C4-2B (cell line): Measurements from ENCODE around the gene TSTD2.

ENCODE experiments used
- H3K27ac ChIP-seq: fragments of 450-650 bp; 2 replicates; pipeline ENCODE4 v1.5.1; 2017
- CTCF ChIP-seq: fragments of 450-650 bp; conservative IDR thresholded peaks from 2 replicates; pipeline ENCODE4 v1.5.1; 2017; ENCODE audit warnings: mild to moderate bottlenecking
- ZFX ChIP-seq: fragments of 450-650 bp; IDR thresholded peaks from 2 replicates; pipeline ENCODE4 v1.6.1; 2017

Gene TSTD2

GRCh38 chr9:97645720-97646119 is 12.6 kb upstream of the TSTD2 start:
- H3K27ac ChIP-seq = no peak overlapping the region
- TF ChIP-seq ZFX = no peak
- TF ChIP-seq CTCF = no peak

DNA sequence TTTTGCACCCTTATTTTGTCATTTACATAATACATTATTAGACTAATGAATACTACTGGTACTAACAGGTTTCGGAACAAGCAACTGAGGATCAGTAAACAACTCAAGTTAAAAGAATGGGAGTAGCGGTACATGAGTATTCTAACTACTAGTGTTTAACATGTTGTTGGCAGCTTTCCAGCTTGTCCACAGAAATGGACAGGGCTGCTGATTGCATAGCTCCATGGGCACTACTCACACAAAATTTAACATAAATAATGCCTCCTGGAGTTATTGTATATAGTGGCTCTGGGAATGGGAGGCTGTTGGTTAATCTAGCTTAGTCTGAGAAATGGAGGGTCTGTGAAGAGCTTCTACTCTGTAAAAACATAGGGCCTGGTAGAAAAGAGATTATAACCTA is 7.2 kb upstream of the TSTD2 start:
- no peak overlapping the region for H3K27ac ChIP-seq
- TF ChIP-seq CTCF (no peak), ZFX (no peak)

DNA sequence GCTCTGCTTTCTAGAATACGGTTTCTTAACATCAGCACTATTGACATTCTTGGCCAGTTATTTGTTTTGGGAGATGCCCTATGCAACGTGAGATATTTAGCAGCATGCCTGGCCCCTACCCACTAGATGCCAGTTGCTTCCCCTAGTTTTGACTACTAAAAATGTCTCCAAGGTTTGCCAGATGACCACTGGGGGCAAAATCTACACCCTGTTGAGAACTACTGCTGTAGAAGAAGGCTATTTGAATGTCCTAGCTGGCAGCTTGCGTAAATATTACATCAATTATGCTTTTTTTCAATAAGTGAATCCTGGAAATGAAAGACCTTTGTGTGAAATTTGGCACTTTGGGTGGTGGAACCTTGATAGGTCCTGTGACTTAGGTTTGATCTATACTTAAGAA is 5.5 kb upstream of the TSTD2 start:
- TF ChIP-seq CTCF = no peak; the same call in 1 of the 2 replicates
- no peak for TF ChIP-seq ZFX

DNA sequence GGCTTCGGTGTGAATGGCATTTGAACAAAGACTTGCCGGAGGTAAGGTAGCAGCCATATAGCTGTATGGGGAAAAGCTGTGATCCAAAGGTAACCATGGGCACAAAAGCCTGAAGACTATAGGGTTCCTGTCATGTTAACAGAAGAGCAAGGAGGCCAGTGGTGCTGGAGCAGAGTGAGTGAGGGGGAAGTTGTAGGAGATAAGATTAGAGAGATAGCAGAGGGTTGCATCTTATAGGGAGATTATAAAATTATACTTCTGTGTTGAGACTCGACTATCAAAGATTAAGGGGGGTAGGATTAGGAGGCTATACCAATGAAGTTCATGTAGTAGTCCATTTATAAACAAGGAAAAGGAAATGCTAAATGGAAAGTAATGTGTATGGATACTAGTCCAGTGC is 3.7 kb upstream of the TSTD2 start:
- TF ChIP-seq ZFX = no peak
- TF ChIP-seq CTCF = no peak
- no peak overlapping the region for H3K27ac ChIP-seq

More for the DNA sequence above, 5.5 kb upstream of the TSTD2 start:
- H3K27ac ChIP-seq = no peak overlapping the region

DNA sequence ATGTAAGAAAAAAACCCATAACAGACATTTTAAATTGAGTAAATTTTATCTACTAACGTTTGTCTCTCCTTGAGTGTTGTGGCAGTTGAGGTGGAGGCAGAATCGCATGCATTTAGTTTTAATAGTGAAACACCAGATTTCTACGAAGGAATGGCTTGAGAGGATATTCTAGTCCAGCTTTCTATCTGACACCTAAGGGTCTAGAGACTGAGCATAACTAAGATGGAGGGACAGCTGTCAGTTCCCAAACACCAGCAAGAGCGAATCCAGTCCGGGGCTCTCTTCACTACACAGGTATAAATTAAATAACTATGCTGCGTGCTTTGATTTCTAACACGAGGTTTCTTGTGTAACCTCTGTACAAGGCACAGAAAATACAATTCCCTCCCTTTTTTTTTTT is 1.9 kb upstream of the TSTD2 start:
- H3K27ac ChIP-seq = peak overlapping the region; percentile 13
- no peak for TF ChIP-seq CTCF
- no peak for TF ChIP-seq ZFX

GRCh38 chr9:97633859-97634490 is 807 bp upstream of the TSTD2 start:
- TF ChIP-seq ZFX (peak; percentile 49; the same call in 1 of the 2 replicates), CTCF (no peak)

DNA sequence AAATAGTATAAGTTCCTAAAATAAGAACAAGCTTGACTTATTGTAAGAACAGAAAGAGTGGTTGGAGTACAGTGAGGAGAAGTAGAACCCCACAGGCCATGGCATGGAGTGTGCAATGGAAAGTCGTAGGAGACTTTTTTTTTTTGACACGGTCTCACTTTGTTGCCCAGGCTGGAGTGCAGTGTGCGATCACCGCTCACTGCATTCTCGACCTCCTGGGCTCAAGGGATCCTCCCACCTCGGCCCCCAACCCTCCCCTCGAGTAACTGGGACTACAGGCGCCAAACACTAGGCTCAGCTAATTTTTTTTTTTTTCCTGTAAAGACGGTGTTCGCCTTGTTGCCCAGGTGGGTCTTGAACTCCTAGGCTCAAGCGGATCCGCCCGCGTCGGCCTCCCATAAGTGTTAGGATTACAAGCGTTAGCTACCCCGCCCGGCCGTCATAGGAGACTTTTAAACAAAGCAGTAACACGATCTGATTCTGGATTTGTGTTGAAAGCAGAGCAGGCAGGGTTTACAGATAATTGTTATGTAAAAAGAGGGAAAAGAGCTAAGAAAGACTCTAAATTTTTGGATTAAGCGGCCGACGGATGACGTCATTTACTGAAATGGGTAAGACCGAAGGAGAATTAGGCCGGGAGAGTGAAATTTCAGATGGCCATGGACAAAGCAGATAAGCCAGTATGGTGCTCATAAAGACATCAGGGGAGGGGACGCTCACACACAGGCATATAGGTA is 752 bp downstream of the TSTD2 start:
- peak overlapping the region; percentile 97 for H3K27ac ChIP-seq
- TF ChIP-seq ZFX (peak; percentile 50), CTCF (no peak)

More at GRCh38 chr9:97633859-97634490, 807 bp upstream of the TSTD2 start:
- peak overlapping the region; percentile 97 for H3K27ac ChIP-seq
